Muscle layer of colon (tissue), 2 donors: ENCODE results near the gene UBIAD1.

ENCODE experiments used
- H3K27ac ChIP-seq: one replicate; pipeline ENCODE4 v1.7.0; 2013; ENCODE audit warnings: low read depth, mild to moderate bottlenecking, low read length, moderate library complexity
- H3K27me3 ChIP-seq, 2 donors: one replicate each; pipeline ENCODE4 v1.7.0; 2013; ENCODE audit warnings: low read length in 2 of 2, mild to moderate bottlenecking in 2 of 2; ENCODE audit not compliant: insufficient read depth in 2 of 2, control insufficient read depth in 1 of 2
- H3K36me3 ChIP-seq: one replicate; pipeline ENCODE4 v1.7.0; 2013; ENCODE audit warnings: mild to moderate bottlenecking, low read length; ENCODE audit not compliant: insufficient read depth
- H3K4me1 ChIP-seq: one replicate; pipeline ENCODE4 v1.7.0; 2013; ENCODE audit warnings: mild to moderate bottlenecking, low read length; ENCODE audit not compliant: insufficient read depth
- H3K4me3 ChIP-seq, 2 donors: one replicate each; pipeline ENCODE4 v1.7.0; 2013; ENCODE audit warnings: low read length in 2 of 2, low read depth in 1 of 2, mild to moderate bottlenecking in 1 of 2, moderate library complexity in 1 of 2
- H3K9ac ChIP-seq: one replicate; pipeline ENCODE4 v1.7.0; 2013; ENCODE audit warnings: low read length
- H3K9me3 ChIP-seq: one replicate; pipeline ENCODE4 v1.7.0; 2013; ENCODE audit warnings: mild to moderate bottlenecking, low read length
- donor health status: abdominal sarcoma.
- donor health status: Adenocarcinoma of cecum.

Gene UBIAD1

DNA sequence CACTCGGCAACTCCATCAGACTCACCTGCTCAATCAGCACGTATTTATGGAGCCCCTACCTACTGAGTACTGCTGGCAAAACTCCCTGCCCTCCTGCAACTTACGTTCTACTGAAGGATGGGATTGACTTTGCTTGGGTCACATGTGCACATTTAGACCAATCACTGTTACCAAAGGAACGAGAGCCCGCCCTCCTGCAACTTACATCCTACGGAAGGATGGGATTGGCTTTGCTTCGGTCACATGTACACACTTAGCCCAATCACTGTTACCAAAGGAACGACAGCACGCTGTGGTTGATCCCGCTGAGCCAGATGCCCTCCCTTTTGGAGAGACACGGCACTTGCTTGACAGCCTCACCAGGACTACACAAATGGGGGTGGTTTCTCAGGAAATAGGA is 46.0 kb downstream of the UBIAD1 start:
- no peak overlapping the region for H3K27ac ChIP-seq

DNA sequence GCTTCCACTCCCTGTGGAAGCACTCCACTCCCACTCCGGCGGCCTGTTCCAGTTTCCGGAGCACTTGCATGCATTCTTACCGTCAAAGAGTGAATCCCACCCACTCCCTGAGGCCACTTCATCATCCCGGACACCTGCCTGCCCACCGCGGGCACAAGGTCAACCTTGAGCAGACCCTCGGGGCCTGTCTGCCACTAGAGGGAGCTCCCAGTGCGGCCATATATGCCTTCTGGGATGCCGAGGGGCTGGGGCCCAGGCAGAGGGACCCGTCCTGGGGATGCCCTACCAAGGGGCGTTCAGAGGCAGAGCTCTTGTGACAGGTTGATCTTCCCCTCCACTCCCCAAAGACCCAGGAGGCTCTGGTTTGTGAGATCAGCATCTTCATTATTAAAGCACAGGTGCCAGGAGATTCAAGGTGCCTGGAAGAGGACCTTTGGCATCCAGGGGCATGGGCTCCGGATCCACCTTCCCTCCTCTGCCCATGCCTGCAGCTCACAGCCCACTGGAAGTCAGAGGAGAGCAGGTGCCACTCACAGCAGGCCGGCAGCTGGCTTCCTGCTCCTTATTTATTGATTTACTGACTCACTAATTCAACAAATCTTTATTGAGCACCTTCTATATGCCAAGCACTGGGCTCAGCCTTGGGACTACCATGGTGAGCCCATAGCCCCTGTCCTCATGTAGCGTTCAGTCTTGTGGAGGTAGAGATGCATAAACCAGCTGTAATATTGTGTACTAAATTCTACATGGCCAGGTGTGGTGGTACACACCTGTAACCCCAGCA is 47.3 kb downstream of the UBIAD1 start:
- Histone ChIP-seq H3K36me3 (no peaks in the 10 kb centered on the region), H3K9ac (no peak overlapping the region), H3K4me1 (no peaks in the 10 kb centered on the region), H3K4me3 (no peak overlapping the region), H3K27ac (no peak overlapping the region), H3K9me3 (no peaks in the 10 kb centered on the region), H3K27me3 (peaks cover 0 to 19% of the 10 kb centered on the region in 2 donors)

More for the DNA sequence above, 46.0 kb downstream of the UBIAD1 start:
- H3K36me3 ChIP-seq: no peaks in the 10 kb centered on the region
- H3K27me3 ChIP-seq: peaks cover 0 to 19% of the 10 kb centered on the region in 2 donors
- no peak overlapping the region for H3K4me3 ChIP-seq
- H3K9ac ChIP-seq: no peak overlapping the region
- no peaks in the 10 kb centered on the region for H3K9me3 ChIP-seq
- no peaks in the 10 kb centered on the region for H3K4me1 ChIP-seq

DNA sequence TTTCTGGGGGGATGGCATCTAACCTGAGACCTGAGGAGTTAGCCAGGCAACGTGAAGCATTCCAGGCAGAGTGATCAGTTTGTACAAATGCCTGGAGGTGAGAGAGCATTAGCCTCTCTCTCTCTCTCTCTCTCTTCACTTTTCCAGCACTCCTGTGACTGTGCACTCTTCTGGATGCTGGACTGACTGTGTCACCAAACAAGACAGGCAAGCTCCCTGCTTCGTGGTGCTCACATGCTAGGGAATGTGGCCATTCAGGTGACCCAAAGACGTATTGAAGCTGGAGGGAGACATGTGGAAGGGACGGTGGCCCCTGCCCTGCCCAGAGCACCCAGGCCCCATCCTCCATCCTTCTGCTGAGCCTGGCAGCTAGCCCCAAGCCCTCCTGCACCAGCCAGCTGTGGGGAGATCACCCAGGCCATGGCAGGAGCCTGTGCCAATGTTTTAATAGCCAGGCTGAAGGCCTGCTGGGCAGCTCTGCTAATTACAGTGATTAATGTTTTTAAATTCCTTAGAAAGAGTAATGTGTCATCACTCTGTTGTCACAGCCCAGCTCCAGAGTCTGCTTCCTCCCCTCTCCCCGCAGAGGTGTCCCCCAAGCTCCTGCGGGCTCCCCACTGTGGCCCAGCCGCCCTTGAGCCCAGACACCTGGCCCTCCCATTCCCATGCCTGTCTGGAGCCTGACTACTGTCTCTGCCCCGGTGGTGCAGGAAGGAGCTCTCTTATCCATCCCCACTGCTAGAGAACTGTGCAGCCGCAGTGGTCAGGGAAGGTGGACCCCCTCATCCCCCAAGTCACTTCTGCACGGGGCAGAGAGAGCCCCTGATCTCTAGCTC is 48.9 kb downstream of the UBIAD1 start:
- Histone ChIP-seq H3K9me3 (no peaks in the 10 kb centered on the region), H3K36me3 (no peaks in the 10 kb centered on the region), H3K4me3 (no peak overlapping the region), H3K27ac (no peak overlapping the region), H3K9ac (no peak overlapping the region), H3K4me1 (no peaks in the 10 kb centered on the region), H3K27me3 (peaks cover 0 to 19% of the 10 kb centered on the region in 2 donors)

- Histone ChIP-seq H3K9me3 (no peaks in the 10 kb centered on the region), H3K36me3 (no peaks in the 10 kb centered on the region), H3K4me3 (no peak overlapping the region), H3K27ac (no peak overlapping the region), H3K27me3 (peaks cover 0 to 15% of the 10 kb centered on the region in 2 donors), H3K4me1 (no peaks in the 10 kb centered on the region), H3K9ac (no peak overlapping the region)
Measured at GRCh38 chr1:11324567-11325165, 51.7 kb downstream of the UBIAD1 start.

DNA sequence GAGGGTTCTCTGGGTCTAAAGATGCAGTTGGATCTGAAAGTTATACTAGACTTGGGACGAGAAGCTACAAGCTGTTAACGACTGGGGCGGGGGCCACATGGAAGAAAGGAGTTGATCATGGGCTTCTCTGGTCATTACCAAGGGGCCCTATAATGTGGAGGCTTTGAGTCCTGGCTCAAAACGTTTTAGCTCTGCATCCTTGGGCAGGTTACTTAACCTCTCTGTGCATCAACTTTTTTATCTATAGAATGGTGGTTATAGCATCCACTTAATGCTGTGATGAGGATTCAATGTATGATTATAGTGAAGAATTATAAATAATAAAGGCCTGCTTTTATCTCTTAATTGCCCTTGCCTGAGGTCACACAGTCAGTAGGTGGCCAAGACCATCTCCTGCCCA is 53.1 kb downstream of the UBIAD1 start:
- H3K36me3 ChIP-seq: no peaks in the 10 kb centered on the region
- no peak overlapping the region for H3K9ac ChIP-seq
- H3K4me1 ChIP-seq: no peaks in the 10 kb centered on the region
- H3K27me3 ChIP-seq: peaks cover 0 to 7% of the 10 kb centered on the region in 2 donors
- H3K9me3 ChIP-seq: no peaks in the 10 kb centered on the region
- H3K4me3 ChIP-seq: no peak overlapping the region
- no peak overlapping the region for H3K27ac ChIP-seq

DNA sequence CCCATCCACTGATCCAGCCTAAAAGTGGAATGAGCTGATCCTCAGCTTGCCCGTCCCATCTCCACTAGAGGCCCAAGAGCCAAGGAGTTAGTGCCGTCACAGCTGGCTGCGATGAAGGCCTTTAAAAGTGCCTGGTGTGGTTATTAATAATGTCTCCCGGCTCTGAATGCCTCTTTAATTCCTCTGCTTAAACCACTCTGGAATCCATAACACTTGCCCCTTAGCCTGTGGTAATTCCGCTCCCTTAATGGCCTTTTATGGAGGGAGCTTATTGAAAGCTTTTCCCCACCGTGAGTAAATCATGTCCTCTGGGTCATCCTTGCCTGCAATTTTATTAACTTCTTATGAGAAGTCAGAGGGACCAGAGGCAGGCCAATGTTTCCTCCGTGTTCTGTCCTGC is 55.4 kb downstream of the UBIAD1 start:
- H3K27me3 ChIP-seq: peaks cover 0 to under 1% of the 10 kb centered on the region in 2 donors
- H3K9ac ChIP-seq: no peak overlapping the region
- H3K4me1 ChIP-seq: no peaks in the 10 kb centered on the region
- no peaks in the 10 kb centered on the region for H3K9me3 ChIP-seq
- H3K4me3 ChIP-seq: no peak overlapping the region
- H3K27ac ChIP-seq: no peak overlapping the region
- H3K36me3 ChIP-seq: no peaks in the 10 kb centered on the region

- Histone ChIP-seq H3K27ac (no peak overlapping the region), H3K9ac (no peak overlapping the region), H3K36me3 (no peaks in the 10 kb centered on the region), H3K9me3 (no peaks in the 10 kb centered on the region), H3K27me3 (peaks cover 0 to 4% of the 10 kb centered on the region in 2 donors), H3K4me1 (no peaks in the 10 kb centered on the region), H3K4me3 (no peak overlapping the region)
Measured at GRCh38 chr1:11330411-11330810, 57.4 kb downstream of the UBIAD1 start.

DNA sequence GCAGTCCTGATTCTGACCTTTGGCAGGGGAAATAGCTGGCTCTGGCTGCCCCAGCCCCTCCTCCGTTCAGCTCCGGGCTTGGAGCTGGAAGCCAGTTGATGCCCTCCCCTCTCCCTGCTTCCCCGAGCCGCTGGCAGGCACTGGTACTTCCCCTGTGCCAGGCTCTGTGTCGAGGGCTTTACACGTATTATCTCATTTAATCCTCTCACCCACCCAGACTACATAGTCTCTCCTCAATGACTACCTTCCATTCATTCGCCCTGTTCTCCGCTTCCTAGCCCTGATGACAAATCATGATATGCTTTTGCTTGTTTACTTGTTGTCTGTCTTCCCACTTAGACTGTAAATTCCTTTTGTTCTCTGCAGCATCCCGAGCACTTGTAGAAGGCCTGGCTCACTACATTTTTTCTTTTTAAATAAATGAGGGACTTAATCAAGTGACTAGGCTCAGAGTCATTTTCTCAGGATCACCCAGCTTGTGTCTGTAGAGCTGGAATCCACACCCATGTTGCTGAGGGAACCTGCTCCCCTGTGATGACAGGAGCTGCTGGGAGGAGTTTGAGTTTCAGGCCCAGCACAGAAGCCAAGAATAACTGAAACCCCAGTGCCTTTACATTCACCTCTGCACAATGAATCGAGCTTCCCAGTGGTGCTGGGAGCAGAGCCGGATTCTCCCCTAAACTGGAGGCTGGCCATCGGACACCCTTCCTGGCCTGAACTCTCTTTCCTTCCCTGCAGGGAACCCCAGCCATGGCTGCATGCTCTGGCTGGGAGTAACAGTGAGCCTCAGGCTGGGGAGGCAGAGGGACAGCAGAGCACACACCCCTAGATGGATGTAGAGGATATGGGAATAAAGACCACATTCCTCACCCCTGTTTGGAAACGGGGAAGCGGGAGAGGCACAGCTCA is 58.3 kb downstream of the UBIAD1 start:
- Histone ChIP-seq H3K9me3 (no peaks in the 10 kb centered on the region), H3K27me3 (peaks cover 0 to 6% of the 10 kb centered on the region in 2 donors), H3K4me1 (no peaks in the 10 kb centered on the region), H3K4me3 (no peak overlapping the region), H3K36me3 (no peaks in the 10 kb centered on the region), H3K9ac (no peak overlapping the region), H3K27ac (no peak overlapping the region)

GRCh38 chr1:11331945-11332546 is 59.0 kb downstream of the UBIAD1 start:
- Histone ChIP-seq H3K4me3 (no peak overlapping the region), H3K27ac (no peak overlapping the region), H3K27me3 (peaks cover 0 to 10% of the 10 kb centered on the region in 2 donors), H3K4me1 (no peaks in the 10 kb centered on the region), H3K9ac (no peak overlapping the region), H3K36me3 (no peaks in the 10 kb centered on the region), H3K9me3 (no peaks in the 10 kb centered on the region)

GRCh38 chr1:11333631-11334030 is 60.6 kb downstream of the UBIAD1 start:
- Histone ChIP-seq H3K27me3 (peaks cover 0 to 16% of the 10 kb centered on the region in 2 donors), H3K4me1 (no peaks in the 10 kb centered on the region), H3K36me3 (no peaks in the 10 kb centered on the region), H3K4me3 (no peak overlapping the region), H3K9ac (no peak overlapping the region), H3K9me3 (no peaks in the 10 kb centered on the region), H3K27ac (no peak overlapping the region)
